ENCODE measurements around the gene SEC24C.
"Not testable (repeated sequence)": the region's sequence is repeated elsewhere in the genome, so short reads cannot be mapped to it uniquely, and the experiment has no call there.

SEC24C gene

GRCh38 chr10:73743905-73744663, at the start of gene SEC24C:
SEC24C (plus strand) TSS chr10:73744372; CDS start chr10:73746833, 2,461 bp downstream.
- DNase-seq (ENCODE audit: low spot score), result peak; percentile 96

- not testable (repeated sequence) for DNase-seq (ENCODE audit: low spot score)
Measured at GRCh38 chr10:73695302-73695701, 48.9 kb upstream of the SEC24C start.

GRCh38 chr10:73697675-73698159, 46.5 kb upstream of the SEC24C start, which contains the start of gene AGAP5:
AGAP5 (minus strand) TSS chr10:73698109; CDS start chr10:73697755, 354 bp downstream.
- not testable (repeated sequence) for DNase-seq (ENCODE audit: low spot score)

GRCh38 chr10:73698819-73699218, 45.4 kb upstream of the SEC24C start:
- not testable (repeated sequence) for DNase-seq (ENCODE audit: low spot score)

GRCh38 chr10:73703924-73704323, 40.2 kb upstream of the SEC24C start:
- DNase-seq (ENCODE audit: low spot score), result not testable (repeated sequence)

- DNase-seq (ENCODE audit: low spot score), result not testable (repeated sequence)
Measured at GRCh38 chr10:73705506-73706072, 38.6 kb upstream of the SEC24C start.

GRCh38 chr10:73706488-73706887, 37.7 kb upstream of the SEC24C start:
- DNase-seq (ENCODE audit: low spot score), result not testable (repeated sequence)

GRCh38 chr10:73707628-73708027, 36.5 kb upstream of the SEC24C start:
- DNase-seq (ENCODE audit: low spot score), result not testable (repeated sequence)

GRCh38 chr10:73708122-73708521, 36.0 kb upstream of the SEC24C start:
- not testable (repeated sequence) for DNase-seq (ENCODE audit: low spot score)

GRCh38 chr10:73711683-73712082, 32.5 kb upstream of the SEC24C start:
- not testable (repeated sequence) for DNase-seq (ENCODE audit: low spot score)

- not testable (repeated sequence) for DNase-seq (ENCODE audit: low spot score)
Measured at GRCh38 chr10:73713912-73714311, 30.3 kb upstream of the SEC24C start.

GRCh38 chr10:73714483-73714882, 29.7 kb upstream of the SEC24C start:
- not testable (repeated sequence) for DNase-seq (ENCODE audit: low spot score)

- DNase-seq (ENCODE audit: low spot score), result not testable (repeated sequence)
Measured at GRCh38 chr10:73715179-73716156, 28.7 kb upstream of the SEC24C start.

- no peak for DNase-seq (ENCODE audit: low spot score)
Measured at GRCh38 chr10:73716251-73716650, 27.9 kb upstream of the SEC24C start.

- DNase-seq (ENCODE audit: low spot score), result peak; percentile 36
Measured at GRCh38 chr10:73717556-73717955, 26.6 kb upstream of the SEC24C start.

GRCh38 chr10:73720561-73720960, 23.6 kb upstream of the SEC24C start:
- DNase-seq (ENCODE audit: low spot score), result not testable (repeated sequence)

GRCh38 chr10:73723516-73723915, 20.7 kb upstream of the SEC24C start:
- no peak for DNase-seq (ENCODE audit: low spot score)

GRCh38 chr10:73729781-73730152, 14.4 kb upstream of the SEC24C start:
- not testable (repeated sequence) for DNase-seq (ENCODE audit: low spot score)

GRCh38 chr10:73730153-73730906, 13.8 kb upstream of the SEC24C start:
- DNase-seq (ENCODE audit: low spot score), result peak; percentile 90

GRCh38 chr10:73731588-73732375, 12.4 kb upstream of the SEC24C start:
- DNase-seq (ENCODE audit: low spot score), result no peak
